ENCODE measurements around the gene FEM1A. TPM values are rescaled to one million over a fixed set of nuclear protein-coding genes. Genes with fewer than 3 reads are reported as not detected.
"Not testable (repeated sequence)": the region's sequence is repeated elsewhere in the genome, so short reads cannot be mapped to it uniquely, and the experiment has no call there.

Gene FEM1A
- total RNA-seq, 1 experiment from 2014 or later, result 13.4 TPM

DNA sequence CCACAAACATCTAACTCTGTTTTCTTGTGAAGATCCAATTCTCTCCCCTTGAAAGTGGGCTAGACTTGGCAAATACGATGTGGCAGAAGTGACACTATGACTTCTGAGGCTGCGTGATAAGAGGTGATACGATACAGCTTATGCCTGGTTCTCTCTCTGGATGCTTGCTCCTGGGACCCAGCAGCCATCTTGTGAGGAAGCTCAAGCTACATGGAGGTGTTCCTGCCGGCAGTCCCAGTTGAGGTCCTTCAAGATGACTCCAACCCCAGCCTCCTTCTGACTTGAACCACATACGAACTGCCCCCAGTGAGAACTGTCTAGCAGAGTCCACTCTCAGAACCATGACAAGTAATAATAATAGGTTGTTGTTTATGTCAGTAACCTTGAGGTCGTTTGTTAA, 10.7 kb upstream of the FEM1A start:
- intact Hi-C loops (cut with micrococcal nuclease; ENCODE audit: unreplicated experiment), result no loop called here
- Mint-ChIP-seq H3K27me3 (ENCODE audit: insufficient read depth, unreplicated experiment) (peaks cover 6% of the 10 kb centered on the region), H3K9me3 (ENCODE audit: unreplicated experiment) (no peaks in the 10 kb centered on the region), H3K4me3 (ENCODE audit: unreplicated experiment) (no peak overlapping the region), H3K4me1 (ENCODE audit: low read depth, unreplicated experiment) (no peaks in the 10 kb centered on the region), H3K27ac (ENCODE audit: unreplicated experiment) (no peak overlapping the region), H3K36me3 (ENCODE audit: insufficient read depth, unreplicated experiment) (no peaks in the 10 kb centered on the region)
- ChIA-PET POLR2A (no interaction called here), CTCF (no interaction called here)
- BruUV-seq (replicated peaks), result no TSS peak
- Histone ChIP-seq H3K36me3 (ENCODE audit: control insufficient read depth, insufficient read depth, low read length) (no peaks in the 10 kb centered on the region), H3K4me3 (ENCODE audit: low read depth, low read length) (no peak overlapping the region), H3K4me1 (no peaks in the 10 kb centered on the region), H3K9me3 (no peaks in the 10 kb centered on the region), H3K27me3 (replicated peaks; ENCODE audit: control insufficient read depth, insufficient read depth, low read length) (no peaks in the 10 kb centered on the region)
- TF ChIP-seq, protein P1, sequence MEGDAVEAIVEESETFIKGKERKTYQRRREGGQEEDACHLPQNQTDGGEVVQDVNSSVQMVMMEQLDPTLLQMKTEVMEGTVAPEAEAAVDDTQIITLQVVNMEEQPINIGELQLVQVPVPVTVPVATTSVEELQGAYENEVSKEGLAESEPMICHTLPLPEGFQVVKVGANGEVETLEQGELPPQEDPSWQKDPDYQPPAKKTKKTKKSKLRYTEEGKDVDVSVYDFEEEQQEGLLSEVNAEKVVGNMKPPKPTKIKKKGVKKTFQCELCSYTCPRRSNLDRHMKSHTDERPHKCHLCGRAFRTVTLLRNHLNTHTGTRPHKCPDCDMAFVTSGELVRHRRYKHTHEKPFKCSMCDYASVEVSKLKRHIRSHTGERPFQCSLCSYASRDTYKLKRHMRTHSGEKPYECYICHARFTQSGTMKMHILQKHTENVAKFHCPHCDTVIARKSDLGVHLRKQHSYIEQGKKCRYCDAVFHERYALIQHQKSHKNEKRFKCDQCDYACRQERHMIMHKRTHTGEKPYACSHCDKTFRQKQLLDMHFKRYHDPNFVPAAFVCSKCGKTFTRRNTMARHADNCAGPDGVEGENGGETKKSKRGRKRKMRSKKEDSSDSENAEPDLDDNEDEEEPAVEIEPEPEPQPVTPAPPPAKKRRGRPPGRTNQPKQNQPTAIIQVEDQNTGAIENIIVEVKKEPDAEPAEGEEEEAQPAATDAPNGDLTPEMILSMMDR (IDR thresholded peaks at IDR 0.05; ENCODE audit: insufficient read depth in 1 of 2, low read depth in 1 of 2, low read length in 1 of 2, severe bottlenecking in 1 of 2, unreplicated experiment in 1 of 2), result no peak
- DNase-seq, result no peak

DNA sequence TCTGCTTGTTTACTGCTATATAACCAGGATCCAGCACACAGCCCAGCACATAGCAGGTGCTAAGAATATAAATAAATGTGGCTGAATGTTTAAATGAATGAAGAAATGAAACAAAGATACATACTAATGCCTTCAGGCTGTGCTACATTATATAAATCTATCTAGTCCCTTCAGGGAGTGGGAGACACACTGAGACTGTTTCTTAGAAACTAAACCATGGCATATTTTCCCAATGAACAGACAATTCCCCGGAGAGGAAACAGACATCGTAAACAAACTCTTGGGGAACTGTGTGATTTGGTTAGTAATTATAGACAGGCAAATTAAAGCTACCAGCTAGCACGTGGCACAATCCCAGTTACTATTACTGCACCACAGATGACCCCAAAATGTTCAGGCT, 9.7 kb upstream of the FEM1A start:
- CTCF ChIA-PET, result interaction anchor here (2.1 kb wide), 1 partner anchor 9 kb away, joined by 8 read pairs; the partner anchor contains the start of gene FEM1A
- Mint-ChIP-seq H3K9me3 (ENCODE audit: unreplicated experiment) (no peaks in the 10 kb centered on the region), H3K4me1 (ENCODE audit: low read depth, unreplicated experiment) (no peaks in the 10 kb centered on the region)

DNA sequence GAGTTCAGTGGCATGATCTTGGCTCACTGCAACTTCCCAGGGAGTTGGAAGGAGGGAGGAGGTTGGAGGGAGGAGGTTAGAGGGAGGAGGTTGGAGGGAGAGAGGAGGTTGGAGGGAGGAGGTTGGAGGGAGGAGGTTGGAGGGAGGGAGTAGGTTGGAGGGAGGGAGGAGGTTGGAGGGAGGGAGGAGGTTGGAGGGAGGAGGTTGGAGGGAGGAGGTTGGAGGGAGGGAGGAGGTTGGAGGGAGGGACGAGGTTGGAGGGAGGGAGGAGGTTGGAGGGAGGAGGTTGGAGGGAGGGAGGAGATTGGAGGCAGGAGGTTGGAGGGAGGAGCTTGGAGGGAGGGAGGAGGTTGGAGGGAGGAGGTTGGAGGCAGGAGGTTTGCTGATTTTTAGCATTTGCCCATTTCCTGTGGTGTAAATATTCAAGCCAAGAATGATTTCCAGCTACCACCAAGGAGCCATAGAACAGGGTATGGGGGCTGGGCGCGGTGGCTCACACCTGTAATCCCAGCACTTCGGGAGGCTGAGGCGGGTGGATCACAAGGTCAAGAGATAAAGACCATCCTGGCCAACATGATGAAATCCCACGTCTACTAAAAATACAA, 5.0 kb upstream of the FEM1A start:
- intact Hi-C loops (cut with micrococcal nuclease; ENCODE audit: unreplicated experiment); H3K4me3 Mint-ChIP-seq (ENCODE audit: unreplicated experiment): not testable (repeated sequence)

More for the DNA sequence above, 9.7 kb upstream of the FEM1A start:
- Mint-ChIP-seq H3K36me3 (ENCODE audit: insufficient read depth, unreplicated experiment) (no peaks in the 10 kb centered on the region), H3K27me3 (ENCODE audit: insufficient read depth, unreplicated experiment) (peaks cover 10% of the 10 kb centered on the region), H3K4me3 (ENCODE audit: unreplicated experiment) (no peak overlapping the region), H3K27ac (ENCODE audit: unreplicated experiment) (no peak overlapping the region)
- Histone ChIP-seq H3K9me3 (no peaks in the 10 kb centered on the region), H3K4me3 (ENCODE audit: low read depth, low read length) (no peak overlapping the region), H3K36me3 (ENCODE audit: control insufficient read depth, insufficient read depth, low read length) (no peaks in the 10 kb centered on the region), H3K27me3 (replicated peaks; ENCODE audit: control insufficient read depth, insufficient read depth, low read length) (no peaks in the 10 kb centered on the region), H3K4me1 (no peaks in the 10 kb centered on the region)
- intact Hi-C loops (cut with micrococcal nuclease; ENCODE audit: unreplicated experiment), result no loop called here
- BruUV-seq (replicated peaks), result no TSS peak
- no peak for DNase-seq
- POLR2A ChIA-PET, result no interaction called here
- TF ChIP-seq, protein P1 (IDR thresholded peaks at IDR 0.05; ENCODE audit: insufficient read depth in 1 of 2, low read depth in 1 of 2, low read length in 1 of 2, severe bottlenecking in 1 of 2, unreplicated experiment in 1 of 2), result no peak

DNA sequence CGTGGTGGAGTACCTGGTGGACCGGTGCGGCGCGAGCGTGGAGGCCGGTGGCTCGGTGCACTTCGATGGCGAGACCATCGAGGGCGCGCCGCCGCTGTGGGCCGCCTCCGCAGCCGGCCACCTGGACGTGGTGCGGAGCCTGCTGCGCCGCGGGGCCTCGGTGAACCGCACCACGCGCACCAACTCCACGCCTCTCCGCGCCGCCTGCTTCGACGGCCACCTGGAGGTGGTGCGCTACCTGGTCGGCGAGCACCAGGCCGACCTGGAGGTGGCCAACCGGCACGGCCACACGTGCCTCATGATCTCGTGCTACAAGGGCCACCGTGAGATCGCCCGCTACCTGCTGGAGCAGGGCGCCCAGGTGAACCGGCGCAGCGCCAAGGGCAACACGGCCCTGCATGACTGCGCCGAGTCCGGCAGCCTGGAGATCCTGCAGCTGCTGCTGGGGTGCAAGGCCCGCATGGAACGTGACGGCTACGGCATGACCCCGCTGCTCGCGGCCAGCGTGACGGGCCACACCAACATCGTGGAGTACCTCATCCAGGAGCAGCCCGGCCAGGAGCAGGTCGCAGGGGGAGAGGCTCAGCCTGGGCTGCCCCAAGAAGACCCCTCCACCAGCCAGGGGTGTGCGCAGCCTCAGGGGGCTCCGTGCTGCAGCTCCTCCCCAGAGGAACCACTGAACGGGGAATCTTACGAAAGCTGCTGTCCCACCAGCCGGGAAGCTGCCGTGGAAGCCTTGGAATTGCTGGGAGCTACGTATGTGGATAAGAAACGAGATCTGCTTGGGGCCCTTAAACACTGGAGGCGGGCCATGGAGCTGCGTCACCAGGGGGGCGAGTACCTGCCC, 708 bp downstream of the FEM1A start:
- H3K27me3 ChIP-seq (replicated peaks; ENCODE audit: control insufficient read depth, insufficient read depth, low read length); H3K4me1 ChIP-seq; H3K9me3 Mint-ChIP-seq (ENCODE audit: unreplicated experiment); H3K4me1 Mint-ChIP-seq (ENCODE audit: low read depth, unreplicated experiment); H3K36me3 ChIP-seq (ENCODE audit: control insufficient read depth, insufficient read depth, low read length); BruUV-seq (replicated peaks); intact Hi-C loops (cut with micrococcal nuclease; ENCODE audit: unreplicated experiment); H3K27me3 Mint-ChIP-seq (ENCODE audit: insufficient read depth, unreplicated experiment); H3K9me3 ChIP-seq: not testable (repeated sequence)
- H3K27ac Mint-ChIP-seq (ENCODE audit: unreplicated experiment), result peak overlapping the region; percentile 78
- H3K4me3 ChIP-seq (ENCODE audit: low read depth, low read length), result peak overlapping the region; percentile 98
- peak in 1 of 2 experiments; percentile 38 for DNase-seq
- H3K36me3 Mint-ChIP-seq (ENCODE audit: insufficient read depth, unreplicated experiment), result peaks cover 43% of the 10 kb centered on the region
- peak overlapping the region; percentile 81 for H3K4me3 Mint-ChIP-seq (ENCODE audit: unreplicated experiment)
- ChIA-PET CTCF (interaction anchor here (0.6 to 2.9 kb wide), 8 partner anchors 12 to 254 kb away, joined by 3 to 67 read pairs (median 8); partner anchors contain the start of genes DPP9, KDM4B and PLIN3), POLR2A (interaction anchor here (0.6 to 1.0 kb wide), 2 partner anchors 146 to 176 kb away, joined by 6 to 7 read pairs; partner anchors contain the start of gene KDM4B)

More for the DNA sequence above, 5.0 kb upstream of the FEM1A start:
- H3K36me3 ChIP-seq (ENCODE audit: control insufficient read depth, insufficient read depth, low read length); CTCF ChIA-PET; DNase-seq; H3K27me3 ChIP-seq (replicated peaks; ENCODE audit: control insufficient read depth, insufficient read depth, low read length); H3K27ac Mint-ChIP-seq (ENCODE audit: unreplicated experiment); H3K36me3 Mint-ChIP-seq (ENCODE audit: insufficient read depth, unreplicated experiment); H3K4me1 ChIP-seq; H3K9me3 Mint-ChIP-seq (ENCODE audit: unreplicated experiment); POLR2A ChIA-PET; H3K27me3 Mint-ChIP-seq (ENCODE audit: insufficient read depth, unreplicated experiment); H3K4me1 Mint-ChIP-seq (ENCODE audit: low read depth, unreplicated experiment); H3K4me3 ChIP-seq (ENCODE audit: low read depth, low read length); BruUV-seq (replicated peaks); H3K9me3 ChIP-seq: not testable (repeated sequence)

DNA sequence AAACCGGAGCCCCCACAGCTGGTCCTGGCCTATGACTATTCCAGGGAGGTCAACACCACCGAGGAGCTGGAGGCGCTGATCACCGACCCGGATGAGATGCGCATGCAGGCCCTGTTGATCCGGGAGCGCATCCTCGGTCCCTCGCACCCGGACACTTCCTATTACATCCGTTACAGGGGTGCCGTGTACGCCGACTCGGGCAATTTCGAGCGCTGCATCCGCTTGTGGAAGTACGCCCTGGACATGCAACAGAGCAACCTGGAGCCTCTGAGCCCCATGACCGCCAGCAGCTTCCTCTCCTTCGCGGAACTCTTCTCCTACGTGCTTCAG, 1.3 kb downstream of the FEM1A start:
- CTCF ChIA-PET, result interaction anchor here (0.6 kb wide), 1 partner anchor 31 kb away, joined by 5 read pairs; no protein-coding TSS in a partner anchor
- H3K27me3 ChIP-seq (replicated peaks; ENCODE audit: control insufficient read depth, insufficient read depth, low read length); H3K36me3 ChIP-seq (ENCODE audit: control insufficient read depth, insufficient read depth, low read length); BruUV-seq (replicated peaks); H3K27me3 Mint-ChIP-seq (ENCODE audit: insufficient read depth, unreplicated experiment); H3K9me3 Mint-ChIP-seq (ENCODE audit: unreplicated experiment); POLR2A ChIA-PET; intact Hi-C loops (cut with micrococcal nuclease; ENCODE audit: unreplicated experiment); H3K4me1 Mint-ChIP-seq (ENCODE audit: low read depth, unreplicated experiment); H3K9me3 ChIP-seq; DNase-seq; H3K4me1 ChIP-seq: not testable (repeated sequence)
- Mint-ChIP-seq H3K4me3 (ENCODE audit: unreplicated experiment) (peak overlapping the region; percentile 81), H3K27ac (ENCODE audit: unreplicated experiment) (peak overlapping the region; percentile 78), H3K36me3 (ENCODE audit: insufficient read depth, unreplicated experiment) (peaks cover 43% of the 10 kb centered on the region)
- peak overlapping the region; percentile 98 for H3K4me3 ChIP-seq (ENCODE audit: low read depth, low read length)
